Measurements from ENCODE around the gene SPEG. TPM values are rescaled to one million over a fixed set of nuclear protein-coding genes. Genes with fewer than 3 reads are reported as not detected.

SPEG gene
- total RNA-seq, 6 donors from 2014 or later, result 2.3 to 8.9 (median 4.9) TPM

GRCh38 chr2:219426534-219427136 is 8.0 kb upstream of the SPEG start:
- Histone ChIP-seq H3K36me3 (no peaks in the 10 kb centered on the region), H3K4me1 (no peaks in the 10 kb centered on the region), H3K27me3 (no peaks in the 10 kb centered on the region), H3K27ac (no peak overlapping the region), H3K4me3 (no peak overlapping the region), H3K9me3 (no peaks in the 10 kb centered on the region)
- ATAC-seq (ENCODE audit: low FRiP score in 2 of 2) (no peak), DNase-seq (peak in 1 of 2 donors; percentile 27)
- WGBS, 2 donors, result 74 to 86% methylated on average over 5 to 7 of the region's 7 CpGs
- no peak for TF ChIP-seq CTCF (IDR thresholded peaks at IDR 0.05)
- no peak for TF ChIP-seq POLR2A (IDR thresholded peaks at IDR 0.05)
- TF ChIP-seq EP300 (IDR thresholded peaks at IDR 0.05), result no peak
- no peak for TF ChIP-seq POLR2AphosphoS5 (IDR thresholded peaks at IDR 0.05)

- no peaks in the 10 kb centered on the region for H3K36me3 ChIP-seq
- no peak overlapping the region for H3K27ac ChIP-seq
- TF ChIP-seq CTCF (IDR thresholded peaks at IDR 0.05), result no peak
- TF ChIP-seq POLR2AphosphoS5 (IDR thresholded peaks at IDR 0.05), result no peak
- no peak for TF ChIP-seq EP300 (IDR thresholded peaks at IDR 0.05)
- no peak for TF ChIP-seq POLR2A (IDR thresholded peaks at IDR 0.05)
Measured at GRCh38 chr2:219428469-219428868, 6.2 kb upstream of the SPEG start.

GRCh38 chr2:219429958-219430606 is 4.6 kb upstream of the SPEG start:
- TF ChIP-seq EP300 (IDR thresholded peaks at IDR 0.05) (no peak), POLR2AphosphoS5 (IDR thresholded peaks at IDR 0.05) (no peak), POLR2A (IDR thresholded peaks at IDR 0.05) (no peak), CTCF (IDR thresholded peaks at IDR 0.05) (no peak)
- H3K36me3 ChIP-seq, result no peaks in the 10 kb centered on the region
- H3K4me1 ChIP-seq, result peaks cover 4 to 6% (median 5%) of the 10 kb centered on the region in 4 donors
- no peak for DNase-seq
- H3K9me3 ChIP-seq, result no peaks in the 10 kb centered on the region
- ATAC-seq (ENCODE audit: low FRiP score in 2 of 2), result no peak
- WGBS, 2 donors, result 90 to 91% methylated on average over 7 of the region's 7 CpGs
- no peak overlapping the region for H3K4me3 ChIP-seq
- peaks cover 3 to 14% (median 7%) of the 10 kb centered on the region in 4 donors for H3K27me3 ChIP-seq
- H3K27ac ChIP-seq, result no peak overlapping the region

More at GRCh38 chr2:219428469-219428868, 6.2 kb upstream of the SPEG start:
- Histone ChIP-seq H3K9me3 (no peaks in the 10 kb centered on the region), H3K27me3 (no peaks in the 10 kb centered on the region), H3K4me1 (no peaks in the 10 kb centered on the region), H3K4me3 (no peak overlapping the region)
- ATAC-seq (ENCODE audit: low FRiP score in 2 of 2), result no peak
- no peak for DNase-seq

- H3K27me3 ChIP-seq, result peaks cover 4 to 20% (median 12%) of the 10 kb centered on the region in 4 donors
- no peak overlapping the region for H3K4me3 ChIP-seq
- H3K36me3 ChIP-seq, result no peaks in the 10 kb centered on the region
- no peak for TF ChIP-seq POLR2AphosphoS5 (IDR thresholded peaks at IDR 0.05)
- TF ChIP-seq CTCF (IDR thresholded peaks at IDR 0.05), result no peak
- no peak for TF ChIP-seq POLR2A (IDR thresholded peaks at IDR 0.05)
- TF ChIP-seq EP300 (IDR thresholded peaks at IDR 0.05), result no peak
- DNase-seq, result no peak
- H3K27ac ChIP-seq, result no peak overlapping the region
- ATAC-seq (ENCODE audit: low FRiP score in 2 of 2), result peak; percentile 8 to 24
- peaks cover 4 to 9% (median 8%) of the 10 kb centered on the region in 4 donors for H3K4me1 ChIP-seq
- 55 to 59% methylated on average over 6 to 9 of the region's 9 CpGs for WGBS, 2 donors
- no peaks in the 10 kb centered on the region for H3K9me3 ChIP-seq
Measured at GRCh38 chr2:219430633-219431615, 3.7 kb upstream of the SPEG start.

Measured in upper lobe of left lung (tissue), 6 donors.